HG03354 (cell line): ENCODE measurements around the gene TMEM17.
"Not testable (repeated sequence)": the region's sequence is repeated elsewhere in the genome, so short reads cannot be mapped to it uniquely, and the experiment has no call there.

Experiments used
- ATAC-seq: cut with Tn5 transposase; IDR thresholded peaks from one replicate; pipeline ENCODE4 v1.9.1; 2021; ENCODE audit warnings: mild to moderate bottlenecking; ENCODE audit not compliant: unreplicated experiment, poor library complexity, severe bottlenecking

TMEM17 gene

GRCh38 chr2:62521061-62521460, 15.1 kb upstream of the TMEM17 start:
- ATAC-seq, result not testable (repeated sequence)

DNA sequence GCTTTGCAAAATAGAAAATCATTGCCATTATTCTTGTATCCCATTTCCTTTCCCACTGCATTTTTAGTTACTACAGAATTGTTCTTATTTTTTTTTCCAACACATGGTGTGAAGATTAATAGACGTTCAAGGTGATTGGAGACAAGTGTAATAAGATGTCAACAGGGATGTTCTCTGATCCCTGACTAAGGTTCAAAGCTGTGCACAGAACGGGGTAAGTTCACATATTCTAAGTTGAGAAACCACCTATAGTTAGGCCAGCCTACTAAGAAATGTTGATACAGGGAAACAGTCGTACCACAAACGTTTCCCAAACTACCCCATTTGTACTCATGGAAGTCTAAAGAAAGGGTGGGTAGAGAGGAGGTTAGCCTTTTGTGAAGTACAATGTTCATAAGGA, 6.4 kb upstream of the TMEM17 start:
- no peak for ATAC-seq

- no peak for ATAC-seq
Observed at GRCh38 chr2:62511636-62512035, 5.6 kb upstream of the TMEM17 start.

DNA sequence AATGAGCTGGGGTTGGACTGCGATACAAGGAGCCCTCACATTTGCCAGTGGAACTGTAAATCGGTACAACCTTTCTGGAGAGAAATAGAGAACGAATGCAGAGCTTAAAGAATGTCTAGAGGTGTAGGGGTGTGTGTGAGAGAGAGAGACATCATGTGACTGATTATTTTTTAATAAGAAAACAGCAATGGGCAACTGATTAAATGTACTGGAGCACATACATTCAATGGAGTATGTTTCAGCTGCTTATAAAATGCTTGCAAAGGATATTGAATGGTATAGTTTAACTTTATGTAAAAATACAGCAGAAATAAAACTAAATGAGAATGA, 391 bp upstream of the TMEM17 start:
- ATAC-seq, result peak; percentile 35

GRCh38 chr2:62505109-62505749, 766 bp downstream of the TMEM17 start:
- ATAC-seq, result no peak

DNA sequence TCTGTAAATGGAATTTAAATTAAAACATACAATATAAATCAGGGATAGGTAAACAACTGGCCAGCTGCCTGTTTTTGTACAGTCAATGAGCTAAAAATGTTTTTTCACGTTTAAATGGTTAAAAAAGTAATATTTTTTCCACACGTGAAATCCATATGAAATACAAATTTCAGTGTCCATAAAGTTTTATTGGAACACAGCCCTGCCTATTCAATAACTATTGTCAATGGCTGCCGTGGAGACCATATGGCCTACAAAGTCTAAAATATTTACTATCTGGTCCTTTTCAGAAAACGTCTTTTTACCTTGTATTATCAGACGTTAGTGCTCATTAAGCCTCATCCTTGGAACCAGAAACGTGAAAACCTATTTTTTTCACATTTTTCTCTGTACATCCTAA, 1.3 kb downstream of the TMEM17 start:
- ATAC-seq, result no peak

DNA sequence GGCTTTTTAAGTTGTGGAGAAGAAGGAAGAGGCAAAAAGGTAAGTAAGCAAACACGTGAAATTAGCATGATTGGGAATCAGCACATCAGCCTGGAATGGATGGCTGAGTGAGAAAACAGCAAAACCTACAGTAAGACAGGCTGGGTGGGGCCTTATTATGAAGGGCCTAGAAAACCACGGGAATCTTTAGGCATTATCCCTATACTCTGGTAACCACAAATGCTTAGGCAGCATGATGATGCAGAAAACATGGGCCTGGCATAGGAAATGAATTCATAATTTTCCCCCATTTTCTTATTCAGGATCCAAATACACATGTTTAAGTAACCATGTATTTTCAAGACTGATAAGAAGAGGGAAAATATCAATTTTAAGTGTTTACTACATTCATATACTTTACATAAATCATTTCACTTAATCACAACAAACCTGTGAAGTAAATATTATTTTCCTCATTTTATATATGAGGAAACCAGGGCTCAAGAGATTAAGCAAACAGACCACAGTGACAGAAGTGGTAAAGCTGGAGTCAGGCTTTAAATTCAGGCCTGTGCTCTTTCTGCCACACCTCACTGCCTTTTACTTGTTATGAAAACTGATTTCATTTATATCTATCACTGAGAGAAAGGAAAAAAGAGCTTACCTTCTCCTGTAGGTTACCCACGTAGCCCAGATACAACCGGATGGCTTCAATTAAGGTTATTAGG, 4.0 kb downstream of the TMEM17 start:
- ATAC-seq, result no peak

GRCh38 chr2:62501069-62501468, 4.9 kb downstream of the TMEM17 start:
- ATAC-seq, result no peak

DNA sequence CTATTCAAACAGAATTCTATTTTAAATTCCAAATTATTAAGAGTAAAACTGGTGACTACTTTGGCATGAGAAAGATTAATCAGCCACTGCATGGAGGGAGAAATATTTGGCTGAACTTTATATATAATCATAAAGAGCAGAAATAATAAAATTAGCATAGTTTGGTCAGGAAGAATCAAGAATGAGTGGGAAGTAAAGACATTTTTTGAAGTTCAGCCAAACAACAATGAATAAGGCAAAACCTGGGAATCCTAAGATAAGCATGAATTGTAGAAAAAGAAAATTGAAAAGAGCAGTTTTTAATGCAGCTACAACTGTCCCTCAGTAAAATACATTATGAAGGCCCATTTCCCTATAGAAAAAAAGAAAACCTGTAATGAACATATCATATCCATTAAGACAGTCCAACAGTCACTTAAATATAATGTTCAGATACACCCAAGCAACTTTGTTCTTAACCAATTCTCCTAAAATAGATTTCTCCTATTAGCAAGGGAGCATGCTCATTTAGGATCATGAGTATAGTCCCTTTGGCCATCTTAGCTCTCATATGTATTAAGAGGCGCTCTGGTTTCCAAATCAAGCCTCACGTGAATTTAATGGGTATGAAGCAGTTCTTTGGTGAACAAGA, 6.5 kb downstream of the TMEM17 start:
- no peak for ATAC-seq

DNA sequence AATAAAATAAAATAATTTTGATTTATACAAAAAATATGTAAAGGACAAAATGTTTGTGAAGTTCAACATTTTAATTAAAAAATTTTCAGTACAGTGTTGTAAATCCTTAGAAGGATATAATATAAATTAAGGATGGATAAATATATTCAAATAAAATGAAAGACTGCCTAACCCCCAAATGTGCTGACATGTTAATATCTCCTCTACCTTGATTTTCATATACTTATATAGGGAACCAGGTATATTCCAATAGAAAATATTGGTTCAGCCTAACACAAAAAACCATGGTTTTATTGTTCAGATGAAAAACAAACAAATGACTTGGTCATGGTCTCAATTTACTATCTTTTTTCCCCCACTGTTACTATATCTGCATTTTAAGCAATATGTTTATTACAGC, 7.3 kb downstream of the TMEM17 start:
- ATAC-seq, result no peak

- ATAC-seq, result no peak
Observed at GRCh38 chr2:62495761-62496160, 10.2 kb downstream of the TMEM17 start.

GRCh38 chr2:62492048-62492447, 13.9 kb downstream of the TMEM17 start:
- ATAC-seq, result no peak

DNA sequence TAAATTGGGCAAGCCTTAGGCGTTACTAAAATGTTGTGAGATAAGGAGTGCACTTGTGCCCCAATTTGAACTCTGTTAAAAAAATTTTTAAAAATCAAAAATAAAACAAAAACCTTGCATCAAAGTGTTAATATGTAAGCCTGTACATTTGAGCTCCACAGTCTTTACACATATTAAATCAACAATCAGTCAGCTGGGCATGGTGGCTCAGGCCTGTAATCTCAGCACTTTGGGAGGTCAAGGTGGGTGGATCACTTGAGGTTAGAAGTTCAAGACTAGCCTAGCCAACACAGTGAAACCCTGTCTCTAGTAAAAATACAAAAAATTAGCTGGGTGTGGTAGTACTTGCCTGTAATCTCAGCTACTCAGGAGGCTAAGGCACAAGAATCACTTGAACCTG, 16.3 kb downstream of the TMEM17 start:
- no peak for ATAC-seq

GRCh38 chr2:62489162-62489561, 16.8 kb downstream of the TMEM17 start:
- no peak for ATAC-seq

- no peak for ATAC-seq
Observed at GRCh38 chr2:62486439-62486765, 19.6 kb downstream of the TMEM17 start.

DNA sequence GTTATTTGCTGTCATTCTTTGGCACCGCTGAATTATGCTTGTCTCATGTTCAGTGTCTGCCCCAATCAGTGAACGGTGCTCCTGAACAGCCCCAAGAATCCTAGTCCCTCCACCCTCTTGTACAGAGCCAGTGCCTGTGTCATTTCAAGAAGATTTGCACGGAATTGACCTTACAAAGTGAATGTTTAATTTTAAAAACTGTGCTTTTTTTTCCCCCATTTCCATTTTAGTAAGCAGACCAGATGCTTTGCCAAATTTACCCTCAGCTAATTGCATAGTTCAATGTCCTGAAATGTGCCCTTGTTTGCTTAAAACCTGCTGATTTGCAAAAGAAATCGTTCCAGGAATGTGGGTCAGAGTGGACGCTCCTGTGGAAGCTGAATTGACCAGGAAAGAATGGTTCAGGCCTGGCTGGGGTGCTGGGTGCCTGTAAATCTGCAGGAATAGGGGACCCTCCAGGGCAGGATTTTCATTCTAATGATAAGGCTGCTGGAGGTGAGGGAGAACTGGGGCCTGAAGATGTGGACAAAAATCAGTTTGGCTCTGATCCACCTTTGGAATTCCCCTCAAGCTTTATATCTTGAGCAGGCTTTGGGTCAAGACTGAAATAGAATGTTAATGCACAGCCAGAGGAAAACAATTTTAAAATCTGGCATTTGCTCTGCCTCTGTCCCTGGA, 20.1 kb downstream of the TMEM17 start:
- ATAC-seq, result no peak

- no peak for ATAC-seq
Observed at GRCh38 chr2:62482558-62483352, 23.2 kb downstream of the TMEM17 start.

DNA sequence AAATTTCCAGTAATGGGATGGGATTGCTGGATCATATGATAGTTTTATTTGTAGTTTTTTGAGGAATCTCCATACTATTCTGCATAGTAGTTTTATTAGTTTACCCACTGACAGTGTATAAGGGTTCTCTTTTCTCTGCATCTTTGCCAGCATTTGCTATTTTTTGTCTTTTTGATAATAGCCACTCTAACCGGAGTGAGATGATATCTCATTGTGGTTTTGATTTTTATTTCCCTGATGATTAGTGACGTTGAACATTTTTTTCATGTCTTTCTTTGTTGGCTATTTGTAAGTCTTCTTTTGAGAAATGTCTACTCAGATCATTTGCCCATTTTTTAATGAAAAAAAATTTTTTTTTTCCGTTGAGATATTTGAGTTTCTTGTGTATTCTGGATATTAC, 26.1 kb downstream of the TMEM17 start:
- ATAC-seq, result no peak

DNA sequence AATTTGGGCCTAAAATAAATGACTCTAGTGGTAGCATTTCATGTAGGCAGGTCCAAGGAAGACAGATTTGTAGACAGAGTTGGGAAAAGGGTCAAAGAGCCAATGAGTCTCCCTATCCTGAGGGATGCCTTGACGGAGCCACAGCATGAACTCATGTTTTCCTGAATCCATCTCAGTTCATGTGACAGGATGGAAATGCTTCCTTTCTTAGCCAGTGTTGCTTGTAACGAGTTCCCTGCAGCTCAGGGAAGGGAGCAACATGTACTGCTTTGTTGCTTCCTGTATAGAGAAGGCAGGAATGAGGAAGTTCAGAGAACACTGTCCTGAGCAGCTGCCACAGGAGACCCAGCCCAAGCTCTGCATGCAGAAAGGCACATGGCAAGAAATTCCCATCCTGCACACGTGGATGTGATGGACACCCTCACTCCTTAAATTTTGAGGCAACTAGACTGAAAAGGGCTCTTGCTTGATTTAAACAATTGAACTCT, 27.9 kb downstream of the TMEM17 start:
- ATAC-seq, result no peak

DNA sequence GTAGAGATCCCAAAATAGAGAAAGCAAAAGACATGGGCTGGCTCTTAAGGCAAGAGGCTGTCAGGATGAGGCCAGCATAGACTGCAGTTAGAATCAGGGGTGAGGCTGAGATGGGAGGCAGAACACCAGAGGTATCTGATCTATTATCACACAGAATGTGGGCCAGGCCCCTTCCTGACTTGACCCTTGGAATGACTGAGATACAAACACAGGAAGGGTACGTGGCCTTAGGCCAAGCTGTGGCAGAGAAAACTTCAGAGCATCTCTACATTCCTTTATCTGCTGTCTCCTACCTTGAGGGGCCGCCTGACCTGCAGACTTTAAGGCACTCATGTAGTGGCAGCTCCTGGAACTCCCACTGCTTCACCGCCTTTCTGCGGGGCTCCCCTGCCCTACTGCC, 28.4 kb downstream of the TMEM17 start:
- ATAC-seq, result no peak
